Lung (tissue), 12 donors: ENCODE results near the gene GPX2. TPM values are rescaled to one million over a fixed set of nuclear protein-coding genes. Genes with fewer than 3 reads are reported as not detected.
A peak's percentile ranks its signal among the peaks of the same experiment; 100 is the strongest.

ENCODE experiments used
- ATAC-seq: fragments of 200-7000 bp; cut with Tn5 transposase; one replicate; pipeline ENCODE4 v1.9.1; 2020; ENCODE audit warnings: moderate number of reproducible peaks; ENCODE audit not compliant: insufficient read depth, low FRiP score
- DNase-seq, 3 donors: peaks; one replicate each; pipeline ENCODE4 v3.0.0-alpha.2; 2013 to 2017
- H3K27ac ChIP-seq, 2 donors: one replicate each; pipeline ENCODE4 v1.5.1; 2013; ENCODE audit warnings: mild to moderate bottlenecking in 2 of 2, moderate library complexity in 2 of 2, control low read depth in 1 of 2, inconsistent platforms in 1 of 2, low read depth in 1 of 2, low read length in 1 of 2
- H3K27me3 ChIP-seq, 3 donors: one replicate each; pipeline ENCODE4 v1.5.1; 2013; ENCODE audit warnings: low read length in 2 of 3; ENCODE audit not compliant: control insufficient read depth in 3 of 3, insufficient read depth in 3 of 3
- H3K36me3 ChIP-seq, 4 donors: one replicate each; pipeline ENCODE4 v1.5.1; 2013; ENCODE audit warnings: low read length in 4 of 4, mild to moderate bottlenecking in 1 of 4, moderate library complexity in 1 of 4; ENCODE audit not compliant: control insufficient read depth in 4 of 4, insufficient read depth in 4 of 4
- H3K4me1 ChIP-seq, 5 donors: one replicate each; pipeline ENCODE4 v1.5.1; 2013; ENCODE audit warnings: low read length in 5 of 5, mild to moderate bottlenecking in 2 of 5, moderate library complexity in 1 of 5; ENCODE audit not compliant: control insufficient read depth in 5 of 5, insufficient read depth in 5 of 5
- H3K4me3 ChIP-seq: one replicate; pipeline ENCODE4 v1.5.1; 2013; ENCODE audit warnings: mild to moderate bottlenecking, control low read depth, moderate library complexity
- H3K9ac ChIP-seq, 2 donors: one replicate each; pipeline ENCODE4 v1.5.1; 2013; ENCODE audit warnings: low read length in 2 of 2, control low read depth in 1 of 2; ENCODE audit not compliant: insufficient read depth in 1 of 2
- H3K9me3 ChIP-seq, 4 donors: one replicate each; pipeline ENCODE4 v1.5.1; 2013; ENCODE audit warnings: low read length in 3 of 4, mild to moderate bottlenecking in 1 of 4, moderate library complexity in 1 of 4; ENCODE audit not compliant: control insufficient read depth in 4 of 4, insufficient read depth in 3 of 4
- CTCF ChIP-seq: IDR thresholded peaks from 2 replicates; pipeline ENCODE4 v1.5.1; 2012; ENCODE audit warnings: mild to moderate bottlenecking; ENCODE audit errors: control extremely low read depth, extremely low read depth
- WGBS, 2 donors: extraction: QIAGEN DNeasy Blood & Tissue Kit; methylation state at CpG; one replicate each; pipeline ENCODE4 v1.1.7; 2013; 5-methylcytosine and 5-hydroxymethylcytosine counted together
- polyA plus RNA-seq, 2 donors: library from polyadenylated mRNA; stranded (reverse); fragments of 200-250 nt; gene quantifications; one replicate each; pipeline ENCODE4 v1.2.1, GENCODE V29; 2013
- total RNA-seq, 2 donors: library from RNA; depleted of rRNA in 1 of 2; stranded (reverse); fragments of >200 nt in 1 of 2; gene quantifications; one replicate each; pipeline ENCODE4 v1.2.1, GENCODE V29; 2014 to 2021
- donor health status: control.
- donor health status: control.
- donor health status: Bipolar disorder and iron deficiency.
- donor health status: healthy.
- donor health status: DM: yes; HTN: yes; CAD: no.

Gene GPX2
- total and polyA plus RNA-seq, 4 donors: 2.9 to 11.3 (median 3.4) TPM; not detected in 1

GRCh38 chr14:64986648-64987437 is 44.3 kb upstream of the GPX2 start, which contains the start of gene FNTB:
TSS of gene FNTB (plus strand) at chr14:64986895. CDS start at chr14:64986954, 59 bp downstream.
- 0% methylated on average over 65 of the region's 65 CpGs for WGBS, 2 donors
- no peaks in the 10 kb centered on the region for H3K9me3 ChIP-seq
- H3K27me3 ChIP-seq: peaks cover 0 to 2% (median 0%) of the 10 kb centered on the region in 3 donors
- ATAC-seq (peak; percentile 98), DNase-seq (peak; percentile 97 to 99 (median 99))
- H3K27ac ChIP-seq: peak within 1 kb of the TSS; percentile 58 to 91
- H3K4me1 ChIP-seq: peaks cover 0 to 18% (median 0%) of the 10 kb centered on the region in 5 donors
- peak within 1 kb of the TSS; percentile 75 to 90 for H3K9ac ChIP-seq
- peak within 1 kb of the TSS; percentile 80 for H3K4me3 ChIP-seq
- no peaks in the 10 kb centered on the region for H3K36me3 ChIP-seq
- peak; percentile 88 for TF ChIP-seq CTCF

- 6 to 8% methylated on average over 15 of the region's 15 CpGs for WGBS, 2 donors
- peaks cover 0 to 2% (median 0%) of the 10 kb centered on the region in 3 donors for H3K27me3 ChIP-seq
- H3K4me1 ChIP-seq: peaks cover 0 to 18% (median 3%) of the 10 kb centered on the region in 5 donors
- H3K9ac ChIP-seq: peak overlapping the region in 1 of 2 donors; percentile 85
- H3K9me3 ChIP-seq: peaks cover 0 to 2% (median 0%) of the 10 kb centered on the region in 4 donors
- H3K27ac ChIP-seq: no peak overlapping the region
- no peak overlapping the region for H3K4me3 ChIP-seq
- ATAC-seq (no peak), DNase-seq (peak; percentile 39 to 83 (median 78))
- H3K36me3 ChIP-seq: no peaks in the 10 kb centered on the region
- peak; percentile 41 for TF ChIP-seq CTCF
Measured at GRCh38 chr14:64983439-64984310, 41.1 kb upstream of the GPX2 start.

- ATAC-seq (no peak), DNase-seq (peak in 1 of 3 donors; percentile 25)
- no peaks in the 10 kb centered on the region for H3K36me3 ChIP-seq
- peaks cover 0 to 2% (median 0%) of the 10 kb centered on the region in 4 donors for H3K9me3 ChIP-seq
- TF ChIP-seq CTCF: no peak
- WGBS, 2 donors: 71 to 83% methylated on average over 5 of the region's 5 CpGs
- no peak overlapping the region for H3K4me3 ChIP-seq
- H3K27me3 ChIP-seq: peaks cover 0 to 2% (median 0%) of the 10 kb centered on the region in 3 donors
- H3K9ac ChIP-seq: no peak overlapping the region
- H3K27ac ChIP-seq: peak overlapping the region in 1 of 2 donors; percentile 64
- peaks cover 0 to 5% (median 0%) of the 10 kb centered on the region in 5 donors for H3K4me1 ChIP-seq
Measured at GRCh38 chr14:64979336-64980074, 37.0 kb upstream of the GPX2 start.
